Sigmoid colon (tissue), 4 donors: Measurements from ENCODE around the gene FCGR2B.
"Not testable (repeated sequence)": the region's sequence is repeated elsewhere in the genome, so short reads cannot be mapped to it uniquely, and the experiment has no call there.

Experiments used
- EP300 ChIP-seq, 4 donors: sonication (generic); formaldehyde crosslinking; IDR thresholded peaks; one replicate each; pipeline ENCODE4 v1.6.1; 2017; ENCODE audit warnings: antibody characterized with exemption in 4 of 4
- TF ChIP-seq, protein P1 (sequence below), 4 experiments: fragments of 450-650 bp in 3 of 4; fragments of 200-600 bp in 1 of 4; IDR thresholded peaks; one replicate each; pipeline ENCODE4 v1.5.1; 2016 to 2019; ENCODE audit warnings: antibody characterized with exemption in 4 of 4, mild to moderate bottlenecking in 3 of 4, moderate library complexity in 2 of 4

DNA sequence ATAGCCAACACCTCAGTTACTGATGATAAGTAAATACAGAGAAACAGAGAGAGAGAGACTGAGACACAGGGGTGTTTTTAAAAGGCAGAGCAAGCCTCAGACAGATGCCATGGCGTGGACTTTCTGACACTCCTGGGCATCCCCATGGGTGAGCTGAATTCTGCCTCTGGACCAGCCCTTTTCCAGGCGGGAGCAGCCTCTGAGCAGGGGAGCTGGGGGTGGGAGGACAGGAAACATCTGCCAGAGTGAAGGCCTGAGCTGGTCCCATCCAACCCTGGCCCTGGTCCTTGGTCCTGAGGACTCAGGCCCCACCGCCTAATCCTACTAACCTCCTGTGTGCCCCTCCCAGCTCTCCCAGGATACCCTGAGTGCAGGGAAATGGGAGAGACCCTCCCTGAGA is 12.0 kb downstream of the FCGR2B start:
- TF ChIP-seq EP300 (IDR thresholded peaks at IDR 0.05) = not testable (repeated sequence)
- TF ChIP-seq, protein P1, sequence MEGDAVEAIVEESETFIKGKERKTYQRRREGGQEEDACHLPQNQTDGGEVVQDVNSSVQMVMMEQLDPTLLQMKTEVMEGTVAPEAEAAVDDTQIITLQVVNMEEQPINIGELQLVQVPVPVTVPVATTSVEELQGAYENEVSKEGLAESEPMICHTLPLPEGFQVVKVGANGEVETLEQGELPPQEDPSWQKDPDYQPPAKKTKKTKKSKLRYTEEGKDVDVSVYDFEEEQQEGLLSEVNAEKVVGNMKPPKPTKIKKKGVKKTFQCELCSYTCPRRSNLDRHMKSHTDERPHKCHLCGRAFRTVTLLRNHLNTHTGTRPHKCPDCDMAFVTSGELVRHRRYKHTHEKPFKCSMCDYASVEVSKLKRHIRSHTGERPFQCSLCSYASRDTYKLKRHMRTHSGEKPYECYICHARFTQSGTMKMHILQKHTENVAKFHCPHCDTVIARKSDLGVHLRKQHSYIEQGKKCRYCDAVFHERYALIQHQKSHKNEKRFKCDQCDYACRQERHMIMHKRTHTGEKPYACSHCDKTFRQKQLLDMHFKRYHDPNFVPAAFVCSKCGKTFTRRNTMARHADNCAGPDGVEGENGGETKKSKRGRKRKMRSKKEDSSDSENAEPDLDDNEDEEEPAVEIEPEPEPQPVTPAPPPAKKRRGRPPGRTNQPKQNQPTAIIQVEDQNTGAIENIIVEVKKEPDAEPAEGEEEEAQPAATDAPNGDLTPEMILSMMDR (IDR thresholded peaks at IDR 0.05) = not testable (repeated sequence)
